DMS53 treated with DMSO at 0.1 percent for 48 hours (cell line): ENCODE results near the gene BCL11A.

Experiments used
- DNase-seq: peaks from one replicate; lab custom pipeline; 2025; ENCODE audit not compliant: unreplicated experiment; lab: John Stamatoyannopoulos, UW

Gene BCL11A

DNA sequence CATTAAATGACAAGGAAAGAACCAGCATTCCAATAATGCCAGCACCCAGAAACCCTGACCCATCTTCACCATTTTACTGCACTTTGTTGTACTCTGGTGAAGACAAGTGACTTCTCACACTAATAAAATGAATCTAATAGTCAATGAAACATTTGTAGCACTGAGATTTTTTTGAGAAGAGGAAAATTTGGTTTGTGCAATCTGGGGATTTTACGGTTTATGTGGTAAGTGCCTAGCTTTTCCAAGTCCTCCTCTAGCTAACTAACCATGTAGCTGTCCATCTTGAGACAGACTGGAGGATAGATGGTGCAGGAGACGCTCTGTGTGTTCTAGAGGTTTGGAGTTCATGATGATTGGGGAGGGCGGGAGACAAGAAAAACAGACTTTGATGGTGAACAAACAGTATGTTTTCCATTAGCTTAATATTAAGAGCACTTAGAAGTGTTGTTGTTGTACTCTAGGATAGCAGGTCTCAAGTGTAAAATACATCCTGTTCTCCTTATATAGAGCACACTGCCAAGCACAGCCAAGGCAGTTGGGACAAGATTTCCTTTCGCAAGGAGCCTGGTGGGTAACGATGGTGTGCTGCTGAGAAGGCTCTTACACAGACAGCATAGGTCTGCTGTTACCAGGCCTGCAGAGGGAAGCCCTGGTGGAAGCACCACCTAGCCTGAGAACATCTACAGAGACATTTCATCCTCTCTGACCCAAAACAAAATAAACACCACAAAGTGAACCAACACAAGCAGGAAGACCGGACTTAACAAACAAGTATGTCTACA lies 83.7 kb downstream of the BCL11A start:
- DNase-seq: peak; percentile 67

DNA sequence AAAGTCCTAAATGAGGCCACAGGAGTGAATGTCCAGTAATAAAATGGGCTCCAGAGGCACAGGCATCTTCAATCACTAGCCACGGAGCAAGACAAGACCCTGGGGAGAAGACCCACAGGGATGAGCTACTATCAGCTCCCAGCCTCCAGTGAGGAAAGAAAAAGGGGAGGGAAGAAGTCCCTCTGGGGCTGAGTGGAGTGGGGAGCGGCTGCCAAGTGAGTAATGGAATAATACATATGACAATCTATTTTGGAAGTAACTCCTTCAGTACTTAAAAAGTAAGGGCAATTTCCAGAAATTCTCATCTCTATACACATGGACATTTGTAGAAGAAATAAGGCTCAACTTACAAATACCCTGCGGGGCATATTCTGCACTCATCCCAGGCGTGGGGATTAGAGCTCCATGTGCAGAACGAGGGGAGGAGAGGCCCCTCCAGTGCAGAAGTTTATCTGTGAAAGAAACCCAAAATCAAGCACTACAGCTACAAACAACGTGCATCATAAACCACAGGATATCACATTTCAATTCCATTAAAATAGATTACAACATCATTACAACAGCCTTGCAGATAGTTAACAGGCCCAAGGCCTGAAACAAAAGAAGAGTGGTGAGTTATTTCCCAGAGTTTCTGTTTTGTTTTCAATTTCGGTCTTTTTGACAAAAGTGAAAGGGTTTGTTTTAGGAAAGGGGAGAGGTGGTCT lies 84.9 kb downstream of the BCL11A start:
- no peak for DNase-seq

DNA sequence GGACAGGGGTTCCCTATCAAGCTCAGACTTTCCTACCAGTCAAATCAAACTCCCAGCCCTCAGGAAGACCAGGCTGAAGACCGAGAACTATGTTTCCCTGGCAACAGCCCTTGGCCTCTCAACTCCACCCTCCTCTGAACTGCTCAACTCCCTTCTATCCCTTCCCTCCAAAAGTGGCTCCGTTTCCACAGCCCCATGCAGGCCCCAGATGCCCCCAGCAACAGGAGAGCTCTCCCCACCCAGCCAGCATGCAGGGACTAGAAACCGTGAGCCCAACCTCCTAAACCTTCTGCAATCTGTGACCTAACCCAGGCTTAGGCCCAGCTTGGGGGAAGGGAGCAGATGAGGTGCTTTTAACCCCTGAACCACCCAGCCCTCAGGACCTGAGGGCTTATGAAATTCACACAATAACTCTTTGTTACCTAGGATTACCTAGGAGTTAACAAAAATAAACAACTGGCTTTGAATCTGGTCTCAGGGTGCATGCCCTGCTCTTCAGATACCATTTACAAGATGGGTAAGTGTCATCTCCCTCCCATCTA lies 87.2 kb downstream of the BCL11A start:
- DNase-seq: no peak

GRCh38 chr2:60465736-60466135 lies 87.7 kb downstream of the BCL11A start:
- no peak for DNase-seq

DNA sequence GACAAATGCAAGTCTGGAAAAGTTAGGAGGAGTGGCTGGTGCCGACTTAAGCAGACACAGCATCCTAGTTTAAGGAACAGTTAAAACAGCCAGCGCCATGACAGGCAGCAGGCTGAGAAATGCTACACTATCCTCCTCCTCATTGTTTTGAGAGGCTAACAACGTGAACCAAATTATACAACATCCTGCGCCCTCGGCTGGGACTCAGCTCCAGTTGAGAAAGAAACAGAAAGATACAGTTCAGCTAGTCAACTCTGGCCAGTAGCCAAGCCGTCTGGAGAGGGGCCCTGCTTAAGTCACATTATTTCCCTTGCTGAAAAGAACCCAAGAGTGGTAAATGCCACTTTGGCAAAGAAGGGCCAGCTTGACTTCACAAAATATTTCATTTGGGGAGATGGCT lies 90.2 kb downstream of the BCL11A start:
- no peak for DNase-seq

- no peak for DNase-seq
These were observed 91.9 kb downstream of the BCL11A start for GRCh38 chr2:60461421-60462108.

GRCh38 chr2:60460577-60461420 lies 92.7 kb downstream of the BCL11A start:
- no peak for DNase-seq

- no peak for DNase-seq
These were observed 93.6 kb downstream of the BCL11A start for GRCh38 chr2:60459851-60460250.

DNA sequence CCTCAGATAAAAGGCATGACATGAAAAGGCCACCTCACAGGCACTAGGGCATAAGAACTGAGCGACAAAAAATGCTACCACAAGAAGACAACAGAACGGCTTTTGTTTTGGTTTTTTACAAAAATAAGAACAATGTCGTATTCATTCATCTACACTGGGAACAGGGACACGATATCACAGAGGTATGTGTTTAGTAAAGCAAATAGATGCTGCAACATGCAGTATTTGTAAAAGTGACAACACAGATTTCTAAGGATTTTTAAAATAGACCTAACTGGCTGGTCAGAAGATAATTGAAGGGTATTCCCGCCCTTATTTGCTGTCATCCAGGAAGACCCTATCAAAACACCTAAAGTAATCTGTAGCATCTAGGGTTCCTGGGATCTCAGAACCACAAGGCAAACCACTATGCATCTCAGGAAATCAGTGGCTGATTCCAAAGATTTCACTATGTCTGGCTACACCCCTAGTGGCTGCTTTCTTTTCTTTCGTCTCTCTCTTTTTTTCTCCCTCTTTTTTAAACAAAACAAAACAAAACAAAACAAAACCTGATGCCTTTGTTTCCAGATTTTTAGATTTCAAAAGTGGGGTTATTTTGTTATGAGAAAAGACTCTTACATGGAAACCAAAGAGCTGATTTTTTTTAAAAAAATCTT lies 97.2 kb downstream of the BCL11A start:
- DNase-seq: no peak

DNA sequence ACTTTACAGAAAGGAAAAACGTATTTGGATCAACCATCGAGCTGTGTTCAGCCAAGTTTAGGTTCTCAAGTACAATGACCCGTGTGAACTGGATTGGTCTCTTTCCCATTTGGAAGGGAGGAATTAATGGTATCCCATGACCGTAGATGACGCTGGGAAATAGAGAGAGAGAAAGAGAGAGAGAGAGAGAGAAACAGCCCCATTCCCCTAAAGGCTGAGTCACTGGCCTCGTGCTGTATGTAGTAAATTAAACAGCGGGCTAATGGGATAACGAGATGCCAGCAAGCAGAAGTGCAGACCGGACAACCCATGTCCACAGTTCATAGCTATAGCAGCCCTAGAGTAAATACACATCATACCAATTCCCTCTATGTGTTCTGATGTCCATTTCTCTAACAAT lies 99.6 kb downstream of the BCL11A start:
- no peak for DNase-seq

GRCh38 chr2:60453301-60453700 lies 100.2 kb downstream of the BCL11A start:
- DNase-seq: no peak

GRCh38 chr2:60450488-60450887 lies 103.0 kb downstream of the BCL11A start:
- DNase-seq: no peak

- no peak for DNase-seq
These were observed 105.5 kb downstream of the BCL11A start for GRCh38 chr2:60447943-60448342.

DNA sequence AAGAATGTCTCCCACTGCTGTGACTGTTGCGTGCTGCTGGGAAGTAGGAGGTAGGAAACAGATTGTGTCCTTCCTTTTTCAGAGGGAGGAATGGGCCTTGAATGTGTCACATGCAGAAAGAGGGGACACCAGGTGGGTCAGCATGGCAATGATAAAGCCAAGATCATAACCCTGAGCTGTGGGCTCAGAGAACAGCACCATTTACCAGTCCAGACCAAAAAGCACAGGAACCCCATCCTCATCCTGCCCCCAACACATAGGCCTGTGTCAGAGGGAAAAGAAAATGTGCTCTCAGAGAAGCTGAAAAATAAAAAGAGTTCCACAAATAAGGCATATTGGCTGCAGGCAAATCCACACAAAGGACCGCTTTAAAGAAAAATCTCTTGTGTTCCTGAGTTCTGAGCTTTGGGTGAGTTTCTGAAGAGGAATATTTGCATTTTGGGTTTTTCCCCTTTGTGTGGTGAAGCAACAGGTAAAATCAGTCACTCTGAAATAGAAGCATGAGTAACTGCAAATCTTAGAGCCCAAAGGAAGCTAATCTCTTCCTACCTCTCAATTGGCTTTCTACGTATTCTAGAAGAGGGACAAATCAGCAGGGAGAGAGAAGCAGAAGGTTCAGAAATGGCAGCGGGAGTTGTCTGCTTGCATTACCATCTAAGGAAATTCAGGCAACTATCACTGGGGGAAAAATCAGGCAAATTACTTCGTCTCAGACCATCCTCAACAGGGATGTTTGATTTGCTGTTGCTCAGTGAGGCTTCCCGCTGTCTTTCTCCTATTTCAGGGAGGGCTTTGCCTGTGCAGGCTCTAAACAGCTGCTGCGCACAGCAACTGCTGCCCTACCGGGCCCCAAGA lies 106.8 kb downstream of the BCL11A start:
- DNase-seq: no peak

DNA sequence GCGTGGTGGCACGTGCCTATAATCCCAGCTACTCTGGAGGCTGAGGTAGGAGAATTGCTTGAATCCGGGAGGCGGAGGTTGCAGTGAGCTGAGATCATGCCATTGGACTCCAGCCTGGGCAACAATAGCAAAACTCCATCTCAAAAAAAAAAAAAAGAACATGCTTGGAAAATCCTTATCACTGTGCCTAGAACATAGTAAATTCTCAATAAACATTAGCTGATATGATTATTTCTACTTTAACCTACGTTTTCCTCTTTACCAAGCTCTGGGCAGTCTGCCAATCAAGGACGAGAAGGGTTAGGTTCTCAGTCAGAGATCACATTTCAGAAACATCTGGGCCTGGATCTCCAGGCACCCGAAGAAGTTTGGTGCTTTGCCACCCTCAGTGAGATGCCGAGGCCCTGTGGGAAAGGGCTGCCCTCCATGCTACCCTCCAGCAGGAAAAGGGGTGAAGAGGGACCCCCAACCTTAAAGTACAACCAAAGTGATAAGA lies 107.7 kb downstream of the BCL11A start:
- no peak for DNase-seq

DNA sequence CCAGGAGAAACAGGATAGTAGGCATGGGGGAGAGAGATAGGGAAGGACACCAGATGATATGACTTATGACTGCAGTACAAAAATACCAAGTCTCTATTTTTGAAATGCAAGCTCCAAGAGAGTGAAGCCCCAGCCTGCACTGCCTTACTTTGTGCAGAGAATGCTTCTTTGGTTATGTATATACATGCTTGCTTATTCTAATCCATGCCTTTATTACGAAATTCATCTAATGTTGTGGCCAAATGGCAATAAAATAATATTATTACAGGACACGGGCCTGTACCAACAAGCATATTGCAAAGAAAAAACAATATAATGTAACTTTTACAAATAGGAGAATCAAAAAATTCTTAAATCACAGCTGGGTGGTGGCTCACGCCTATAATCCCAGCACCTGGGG lies 110.8 kb downstream of the BCL11A start:
- DNase-seq: no peak

GRCh38 chr2:60441800-60442199 lies 111.7 kb downstream of the BCL11A start:
- DNase-seq: no peak

GRCh38 chr2:60440767-60441163 lies 112.7 kb downstream of the BCL11A start:
- DNase-seq: no peak

DNA sequence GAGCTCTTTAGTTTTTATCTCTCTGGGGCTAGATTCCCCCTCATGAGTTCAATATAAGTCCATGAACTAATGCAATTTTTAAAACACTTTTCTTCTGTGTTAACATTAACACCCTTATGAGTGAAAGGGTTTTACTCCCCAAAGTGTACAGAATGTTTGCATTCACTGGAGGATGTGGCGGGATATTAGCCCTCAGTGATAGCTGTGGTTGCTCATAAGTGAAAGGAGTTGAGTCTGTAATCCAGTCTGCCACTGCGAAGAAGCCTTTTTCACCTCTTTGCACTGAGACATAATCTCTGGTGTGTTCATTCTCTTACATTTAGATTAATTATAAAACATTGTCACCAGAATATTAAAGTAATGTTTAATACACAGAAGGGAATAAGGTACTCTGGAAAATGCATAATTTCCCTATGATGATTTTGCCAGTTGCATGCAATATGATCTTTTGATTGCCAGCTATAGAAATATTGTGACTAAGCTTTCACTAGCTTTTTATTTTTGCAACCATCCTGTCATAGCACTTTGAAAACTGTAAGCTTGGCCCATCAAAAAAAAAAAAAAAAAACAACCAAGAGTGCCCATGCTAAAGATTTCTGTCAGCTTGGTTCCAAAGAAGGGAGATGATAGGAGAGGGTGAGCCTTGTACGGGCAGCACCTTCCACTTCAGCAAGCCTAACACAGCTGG lies 113.2 kb downstream of the BCL11A start:
- DNase-seq: no peak
